Activated CD8-positive, alpha-beta memory T cell treated with anti-CD3 and anti-CD28 coated beads for 24 hours (primary cell): Measurements from ENCODE around the gene GPER1.
A peak's percentile ranks its signal among the peaks of the same experiment; 100 is the strongest.
"Not testable (repeated sequence)": the region's sequence is repeated elsewhere in the genome, so short reads cannot be mapped to it uniquely, and the experiment has no call there.

Source experiments
- DNase-seq: peaks from one replicate; pipeline ENCODE4 v3.0.0-alpha.2; 2020

The GPER1 gene

DNA sequence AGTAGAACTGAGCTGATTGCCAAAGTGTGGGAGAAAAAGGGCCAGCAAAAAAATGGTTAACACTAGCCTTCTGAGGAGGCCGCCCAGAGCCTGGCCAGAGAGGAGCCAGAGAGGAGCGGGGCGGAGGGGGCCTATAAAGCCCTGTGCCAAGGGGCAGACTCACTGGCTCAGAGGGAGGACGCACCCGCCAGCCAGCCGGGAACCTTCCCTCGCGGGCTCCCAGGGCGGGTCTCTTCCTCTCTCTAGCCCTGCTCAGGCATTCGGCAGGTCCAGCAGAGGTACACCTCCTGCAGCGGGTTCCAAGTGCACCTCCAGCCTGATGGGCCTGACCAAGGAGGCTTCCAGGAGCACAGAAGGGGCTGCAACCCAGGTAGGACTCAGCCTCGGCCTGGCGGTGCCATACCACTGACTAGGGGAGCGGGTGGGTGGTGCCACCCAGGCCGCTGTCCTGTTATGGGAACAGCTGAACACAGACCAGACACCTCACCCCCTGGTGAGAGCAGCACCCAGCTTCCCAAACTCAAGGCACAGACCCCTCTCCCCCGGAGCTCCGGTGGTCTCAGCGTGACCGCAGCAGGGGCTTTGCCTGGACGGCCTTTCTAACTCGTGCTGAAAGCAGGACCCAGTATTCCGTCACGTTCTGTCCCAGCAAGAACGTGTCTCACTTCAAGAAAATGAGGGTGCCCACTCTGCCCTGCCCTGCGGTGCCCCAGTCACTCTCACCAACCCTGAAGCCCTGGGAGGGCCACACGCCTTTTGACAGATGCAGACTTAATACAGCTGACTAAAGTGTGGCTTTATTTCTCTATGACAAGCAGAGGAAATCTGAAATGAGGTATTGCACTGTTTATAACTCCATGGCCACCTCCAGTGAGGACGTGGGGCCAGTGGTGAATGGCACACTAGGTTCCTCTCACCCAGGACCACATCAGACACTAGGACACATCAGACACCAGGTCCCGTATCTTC is at the start of gene GPER1:
GPER1 (plus strand) TSS at position 162 of the 969 bp plus-strand sequence. CDS start 3,616 bp downstream, outside the sequence.
- no peak for DNase-seq

DNA sequence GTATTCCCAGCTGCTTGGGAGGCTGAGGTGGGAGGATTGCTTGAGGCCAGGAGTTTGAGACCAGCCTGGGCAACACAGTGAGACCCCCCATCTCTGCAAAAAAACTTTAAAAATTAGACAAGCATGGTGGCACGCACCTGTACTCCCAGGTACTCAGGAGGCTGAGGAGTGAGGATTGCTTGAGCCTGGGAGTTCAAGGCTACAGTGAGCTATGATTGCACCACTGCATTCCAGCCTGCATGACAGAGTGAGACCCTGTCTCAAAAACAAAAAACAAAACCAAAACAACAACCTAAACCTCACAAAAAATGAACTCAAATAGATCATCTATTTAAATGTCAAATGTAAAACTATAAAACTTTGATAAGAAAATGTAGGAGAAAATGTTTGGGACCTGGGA is 47.7 kb upstream of the GPER1 start:
- not testable (repeated sequence) for DNase-seq

DNA sequence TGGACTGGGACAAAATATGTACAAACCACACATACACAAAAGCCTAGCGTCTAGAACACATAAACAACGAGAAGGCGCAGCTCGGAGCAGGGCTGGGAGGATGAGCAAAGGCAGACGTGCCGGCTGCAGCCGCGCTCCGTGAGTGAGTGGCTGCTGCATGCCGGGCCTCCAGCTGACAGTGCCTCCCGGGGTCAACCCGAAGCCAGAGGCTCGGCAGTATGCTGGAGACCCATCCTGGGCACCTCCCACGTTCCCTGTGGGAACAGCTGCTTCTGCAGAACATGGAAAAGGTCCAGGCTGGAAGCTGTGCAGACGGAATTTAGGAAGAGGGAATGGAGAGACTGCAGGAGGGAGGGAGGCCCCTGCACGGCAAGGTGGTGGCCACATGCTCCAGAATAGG is 47.1 kb upstream of the GPER1 start:
- no peak for DNase-seq

DNA sequence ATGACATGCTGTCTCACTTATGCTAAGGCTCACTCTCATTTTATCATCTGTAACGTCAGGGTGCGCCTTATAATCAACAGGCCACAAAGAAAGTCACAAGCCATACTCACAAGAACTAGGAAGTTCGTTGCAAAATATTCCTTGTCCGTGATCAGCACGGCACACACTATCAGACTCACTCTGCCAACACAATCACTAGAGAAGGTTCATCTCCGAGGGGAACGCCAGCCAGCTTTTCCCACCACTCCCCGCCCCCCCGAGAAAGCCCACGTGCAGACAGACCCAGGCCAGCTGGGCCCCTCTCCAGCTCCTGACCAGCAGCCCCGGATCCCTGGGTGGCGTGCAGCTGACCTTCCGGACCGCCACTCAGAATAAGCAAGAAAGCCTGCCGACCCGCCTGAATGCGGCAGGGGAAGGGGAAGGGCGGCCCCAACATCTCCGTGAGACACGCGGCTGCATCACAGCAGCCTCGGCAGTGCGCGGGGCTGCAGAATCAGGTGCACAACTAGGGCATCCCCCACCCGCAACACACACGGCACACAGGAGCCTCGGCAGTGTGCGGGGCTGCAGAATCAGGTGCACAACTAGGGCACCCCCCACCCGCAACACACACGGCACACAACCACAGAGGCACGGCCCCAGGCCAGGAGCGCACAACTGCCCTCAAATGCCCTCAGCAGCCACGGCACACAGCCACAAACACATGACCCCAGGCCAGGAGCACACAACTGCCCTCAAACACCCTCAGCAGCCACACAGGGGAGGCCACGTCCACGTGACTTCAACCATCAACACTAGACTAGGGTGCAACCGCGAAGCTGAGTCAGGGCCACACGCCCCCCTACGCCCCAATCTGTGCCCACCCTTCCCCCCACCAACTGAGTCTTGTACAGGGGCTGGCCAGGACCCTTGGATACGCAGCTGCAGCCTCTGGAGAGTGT is 46.1 kb upstream of the GPER1 start:
- DNase-seq: no peak

DNA sequence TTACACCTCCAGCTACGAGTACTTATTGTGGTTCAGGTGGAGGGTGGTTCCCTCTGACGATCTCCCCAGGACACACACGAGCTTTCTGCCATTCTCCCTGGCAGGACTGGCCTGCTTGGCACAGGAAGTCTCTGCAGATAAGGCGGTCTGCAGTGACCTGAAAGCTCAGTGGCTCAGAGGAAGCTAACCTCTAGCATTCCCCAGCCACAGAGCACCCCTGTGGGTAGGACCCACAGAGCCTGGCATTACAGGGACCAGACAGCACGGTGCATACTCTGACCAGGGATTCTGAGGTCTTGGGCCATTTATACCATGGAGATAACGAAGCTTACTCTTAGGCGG is 45.5 kb upstream of the GPER1 start:
- DNase-seq: no peak

DNA sequence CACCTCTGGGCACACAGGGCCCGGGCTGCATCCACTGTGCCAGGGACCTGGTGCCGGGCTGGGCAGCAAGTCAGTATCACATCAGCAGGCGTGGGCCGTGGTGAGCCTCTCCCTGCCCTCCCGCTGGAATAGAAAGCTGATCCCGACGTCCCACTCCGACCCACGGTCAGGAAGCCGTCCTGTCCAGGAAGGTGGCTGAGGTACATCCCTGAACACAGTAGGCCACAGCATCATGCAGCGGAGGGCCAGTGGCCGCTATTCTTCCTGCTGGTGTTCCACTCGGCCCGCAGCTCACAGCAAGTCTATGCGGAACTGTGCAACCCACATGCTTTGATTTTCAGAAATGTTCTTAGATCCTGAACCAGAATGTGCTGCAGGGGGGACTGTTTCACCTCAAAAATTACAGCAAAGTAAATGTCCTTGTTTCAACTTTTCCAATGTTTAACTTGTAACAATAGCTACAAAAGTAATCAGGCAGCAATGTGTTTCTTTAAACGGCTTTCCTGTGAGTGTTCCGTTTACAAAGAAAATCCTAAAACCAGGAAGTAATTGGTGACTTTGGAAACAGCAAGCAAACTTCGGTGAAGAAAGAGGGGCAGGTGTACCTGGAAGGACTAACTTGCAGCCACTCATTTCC is 44.2 kb upstream of the GPER1 start:
- no peak for DNase-seq

DNA sequence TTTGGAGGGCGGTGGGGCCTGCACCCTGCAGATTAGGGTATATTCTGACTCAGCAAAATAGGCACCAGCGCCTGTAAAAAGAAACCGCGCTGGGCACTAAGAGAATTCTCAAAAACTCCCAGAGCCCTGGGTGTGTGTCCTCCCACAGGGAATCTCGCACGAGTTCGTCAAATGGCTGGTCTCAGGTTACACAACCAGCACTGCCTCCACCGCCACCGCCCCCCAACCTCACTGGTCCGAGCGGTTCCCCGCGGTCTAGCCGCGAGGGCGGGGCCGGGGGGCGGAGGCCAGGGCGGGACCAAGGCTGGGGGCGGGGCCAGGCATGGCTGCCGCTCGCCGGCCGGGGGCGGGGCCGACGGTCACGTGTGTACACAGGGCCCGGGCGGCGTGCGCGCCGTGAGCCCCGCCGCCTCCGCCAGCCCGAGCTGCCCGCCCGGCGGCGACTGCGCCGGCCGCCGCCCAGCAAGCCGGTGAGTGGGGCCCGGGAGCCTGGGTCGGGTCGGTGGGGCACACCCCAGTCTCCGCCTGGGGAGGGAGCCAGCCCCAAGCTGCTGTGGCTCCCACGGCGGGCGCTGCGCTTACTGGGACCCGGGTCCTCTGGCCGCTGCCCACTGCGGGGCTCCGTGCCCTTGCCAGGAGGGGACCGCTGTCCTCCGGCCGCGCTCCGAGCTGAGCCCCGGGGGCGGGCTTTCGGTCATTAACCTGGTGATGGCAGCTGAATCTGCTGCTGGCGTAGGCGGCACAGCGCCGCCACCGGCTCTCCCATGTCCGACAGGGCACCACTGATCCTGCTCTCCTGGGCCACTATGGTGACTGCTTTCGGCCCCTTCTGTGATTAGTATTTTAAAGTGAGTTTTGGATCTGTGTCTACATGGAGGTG is 43.5 kb upstream of the GPER1 start, which contains the start of gene GPR146:
GPR146 (plus strand) TSS at position 358 of the 880 bp plus-strand sequence. CDS start 12,970 bp downstream, outside the sequence.
- peak; percentile 98 for DNase-seq

DNA sequence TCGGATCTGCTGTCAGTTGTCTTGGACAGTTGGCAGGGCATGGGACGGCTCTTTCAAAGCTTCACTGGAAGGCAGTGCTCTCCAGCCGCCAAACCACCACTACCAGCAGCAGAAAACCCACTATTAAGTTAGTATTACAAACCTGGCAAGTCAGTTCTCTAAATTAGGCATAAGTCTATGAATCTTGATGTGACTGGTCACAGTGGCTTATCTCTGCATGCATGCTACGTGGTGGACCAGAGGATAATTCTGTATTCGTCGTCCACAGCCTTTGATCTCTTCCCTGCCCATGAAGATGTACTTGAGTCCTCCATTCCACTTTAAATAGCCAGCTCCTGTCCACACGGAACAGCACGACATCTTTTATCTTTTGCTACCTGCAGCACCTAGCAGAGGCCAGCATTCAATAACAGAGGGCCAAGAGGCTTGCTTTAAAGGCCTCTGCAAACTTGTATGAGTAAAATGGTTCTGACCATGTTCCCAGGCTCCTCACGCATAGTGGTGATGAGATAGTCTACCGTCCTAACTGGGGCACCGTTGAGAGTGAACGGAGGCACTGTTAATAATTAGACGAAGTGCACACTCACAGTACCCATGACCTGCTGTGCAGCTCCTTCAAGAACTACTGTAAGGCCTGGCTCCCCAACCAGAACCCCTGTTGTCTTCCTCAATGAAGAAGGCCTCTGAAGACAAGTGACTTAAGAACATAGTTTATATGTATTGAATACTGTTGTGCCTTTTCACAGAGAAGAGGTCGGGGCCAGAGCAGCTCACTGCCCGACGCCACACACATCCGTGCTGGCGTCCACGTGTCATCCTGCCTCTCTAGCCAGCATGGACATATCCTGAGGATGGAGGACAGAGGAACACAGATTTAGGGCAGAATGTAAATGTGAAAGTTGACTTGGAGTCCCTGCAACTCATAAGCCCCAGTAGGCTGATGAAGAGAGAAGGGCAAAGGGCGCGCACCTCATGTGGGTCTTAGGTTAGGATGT is 42.5 kb upstream of the GPER1 start:
- DNase-seq: no peak

DNA sequence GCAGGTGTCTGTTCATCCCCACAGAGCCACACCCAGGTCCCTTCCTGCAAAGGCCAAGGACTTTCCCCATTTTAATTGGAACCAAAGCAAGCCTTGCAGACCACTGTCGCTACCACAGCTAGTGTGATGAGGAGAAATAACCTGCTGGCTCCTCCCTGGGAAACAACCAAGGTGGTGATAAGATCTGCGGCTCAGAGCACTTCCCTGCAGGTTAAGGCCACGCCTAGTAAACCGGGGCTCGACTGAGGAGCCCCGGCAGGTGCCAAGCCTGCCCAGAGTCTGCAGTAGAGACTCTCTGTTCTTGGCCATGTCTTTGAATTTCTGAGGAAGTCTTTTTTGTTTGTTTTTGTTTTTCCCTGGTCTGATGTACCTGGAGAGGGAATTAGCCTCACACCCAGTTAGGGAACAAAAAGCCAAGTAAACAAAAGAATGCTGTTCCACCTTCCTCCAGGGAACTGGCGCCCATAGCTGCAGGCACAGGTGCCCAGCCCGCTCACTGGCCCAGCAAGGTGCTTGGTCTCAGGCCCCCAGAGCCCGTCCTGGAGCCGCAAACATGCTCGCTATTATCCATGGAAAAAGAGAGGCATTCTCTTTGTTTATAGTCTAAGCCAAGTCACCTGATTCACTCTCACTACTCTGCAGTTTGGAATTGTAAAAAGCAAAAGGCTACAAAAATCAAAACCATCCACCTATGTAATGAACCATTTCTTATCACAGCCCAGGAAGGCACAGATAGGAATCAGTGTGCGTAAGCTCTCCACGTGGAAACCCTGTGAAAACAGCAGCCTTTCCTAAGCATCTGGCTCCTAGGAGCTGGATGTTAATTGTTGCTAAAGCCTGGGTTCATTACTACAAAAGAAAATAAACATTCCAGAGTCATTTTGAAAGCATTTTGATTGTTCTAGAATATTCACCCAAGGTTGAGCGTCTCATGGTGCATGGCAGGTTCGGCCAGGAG is 40.9 kb upstream of the GPER1 start:
- no peak for DNase-seq

DNA sequence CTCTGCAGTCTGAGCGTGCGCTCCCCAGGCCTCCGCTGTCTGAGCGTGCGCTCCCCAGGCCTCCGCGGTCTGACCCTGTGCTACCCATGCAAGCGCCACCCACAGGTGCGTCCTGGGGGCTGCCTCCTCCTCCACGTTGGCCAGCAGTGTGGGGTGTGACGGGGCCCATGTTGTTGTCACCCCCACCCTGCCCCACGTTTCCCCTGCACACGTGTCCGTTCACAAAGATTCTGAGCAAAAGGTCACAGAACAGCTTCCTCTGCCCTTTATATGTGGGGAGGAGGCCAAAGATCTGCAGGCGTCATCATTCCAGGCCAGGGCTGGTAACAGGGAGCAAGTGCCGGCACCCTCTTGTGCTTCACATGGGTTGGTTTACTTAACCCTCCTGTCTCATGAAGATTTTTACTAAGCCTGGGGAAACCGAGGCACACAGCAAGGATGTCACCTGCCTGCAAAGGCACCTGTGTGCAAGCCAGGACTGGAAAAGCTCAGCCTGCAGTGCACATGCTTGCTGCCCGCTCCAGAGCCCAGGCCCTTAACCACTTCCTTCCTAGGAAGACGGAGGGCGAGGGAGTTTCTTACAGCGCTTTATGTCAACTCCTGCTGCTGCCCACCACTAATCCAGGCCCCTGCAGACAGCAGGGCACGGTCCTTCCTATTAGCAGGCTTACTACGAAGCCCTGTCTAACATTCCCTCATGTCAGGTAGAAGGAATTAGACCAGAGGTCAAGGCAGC is 38.7 kb upstream of the GPER1 start:
- no peak for DNase-seq

DNA sequence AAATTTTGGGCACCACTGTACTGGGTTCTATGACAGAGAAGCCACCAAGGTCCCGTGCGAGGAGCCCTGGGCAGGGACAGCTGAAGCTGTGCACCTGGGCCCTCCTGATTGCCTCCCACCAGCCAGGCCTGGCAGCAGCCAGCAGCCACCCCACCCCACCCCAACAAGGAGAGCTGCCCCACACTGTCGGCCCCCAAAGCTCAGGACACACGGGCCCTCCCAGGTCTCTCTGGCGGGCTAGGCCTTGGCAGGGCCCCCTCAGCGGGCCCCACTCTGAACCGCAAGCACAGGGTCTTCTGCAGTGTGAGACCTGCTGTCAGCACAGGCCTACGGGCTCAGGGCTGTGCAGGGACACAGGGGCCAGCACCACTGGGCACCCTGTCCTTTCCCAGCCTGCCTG is 38.1 kb upstream of the GPER1 start:
- no peak for DNase-seq

DNA sequence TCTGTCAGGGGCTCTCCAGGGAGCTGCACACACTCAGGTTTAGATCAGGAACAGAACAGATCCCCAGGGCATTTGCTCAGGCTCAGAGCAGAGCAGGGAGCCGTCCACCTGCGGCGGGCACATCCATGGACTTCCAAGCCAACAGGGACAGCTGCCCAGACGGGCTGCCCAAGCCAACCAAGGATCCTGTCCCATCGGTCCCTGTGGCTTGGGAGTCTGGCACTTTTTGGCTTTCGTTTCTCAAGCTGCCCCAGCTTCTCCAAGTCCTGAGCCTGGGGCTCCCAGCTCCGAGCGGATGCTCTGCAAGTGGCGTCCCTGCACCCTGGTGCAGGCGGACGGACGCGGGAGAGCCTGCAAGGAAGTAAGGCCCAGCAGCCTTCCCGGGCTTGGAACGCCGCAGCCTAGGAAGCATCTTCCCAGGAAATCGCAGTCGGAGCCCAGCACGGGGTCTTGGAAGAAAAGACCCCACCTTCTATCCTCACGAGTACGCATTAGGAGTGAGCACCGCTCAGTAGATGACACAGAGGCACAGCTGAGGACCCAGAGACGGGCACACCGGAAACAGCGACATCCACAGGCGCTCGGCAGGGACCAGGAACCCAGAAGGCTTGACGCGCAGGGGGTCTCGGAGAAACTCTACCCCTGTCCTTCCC is 37.5 kb upstream of the GPER1 start:
- DNase-seq: no peak

DNA sequence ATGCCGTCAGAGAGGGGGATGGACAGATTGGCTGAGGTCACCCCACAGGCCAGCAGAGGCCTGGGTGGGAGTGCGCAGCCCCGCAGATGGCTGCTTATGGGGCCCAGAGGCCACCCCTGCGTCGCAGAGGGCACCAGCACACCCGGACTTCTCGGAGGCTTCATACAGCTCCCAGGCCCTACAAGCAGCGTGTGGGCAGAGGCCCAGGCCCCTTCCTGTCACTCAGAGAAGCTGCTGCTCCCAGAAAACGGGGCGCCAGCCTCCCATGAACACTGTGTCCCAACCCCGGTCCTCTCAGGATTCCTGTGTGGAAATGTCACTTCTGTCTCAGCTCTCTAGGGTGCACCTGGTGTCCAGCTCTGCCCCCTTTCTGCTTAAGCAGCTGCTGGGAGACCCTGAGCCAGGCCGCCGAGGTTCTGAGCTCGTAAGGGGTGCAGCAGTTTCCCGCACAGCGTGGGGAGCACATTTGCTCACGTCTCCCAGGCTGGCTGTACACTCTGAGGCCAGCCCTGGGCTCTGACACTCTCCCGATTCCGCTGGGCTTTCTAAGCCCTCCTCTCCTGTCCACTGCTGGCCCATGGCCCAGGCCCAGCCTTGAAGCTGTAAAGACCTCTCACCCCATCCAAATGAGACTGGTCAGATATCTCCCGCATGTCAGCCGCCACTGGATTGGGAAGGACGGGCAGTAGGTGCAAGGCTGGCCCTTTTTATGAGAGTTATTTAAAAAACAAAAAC is 36.8 kb upstream of the GPER1 start:
- DNase-seq: no peak

DNA sequence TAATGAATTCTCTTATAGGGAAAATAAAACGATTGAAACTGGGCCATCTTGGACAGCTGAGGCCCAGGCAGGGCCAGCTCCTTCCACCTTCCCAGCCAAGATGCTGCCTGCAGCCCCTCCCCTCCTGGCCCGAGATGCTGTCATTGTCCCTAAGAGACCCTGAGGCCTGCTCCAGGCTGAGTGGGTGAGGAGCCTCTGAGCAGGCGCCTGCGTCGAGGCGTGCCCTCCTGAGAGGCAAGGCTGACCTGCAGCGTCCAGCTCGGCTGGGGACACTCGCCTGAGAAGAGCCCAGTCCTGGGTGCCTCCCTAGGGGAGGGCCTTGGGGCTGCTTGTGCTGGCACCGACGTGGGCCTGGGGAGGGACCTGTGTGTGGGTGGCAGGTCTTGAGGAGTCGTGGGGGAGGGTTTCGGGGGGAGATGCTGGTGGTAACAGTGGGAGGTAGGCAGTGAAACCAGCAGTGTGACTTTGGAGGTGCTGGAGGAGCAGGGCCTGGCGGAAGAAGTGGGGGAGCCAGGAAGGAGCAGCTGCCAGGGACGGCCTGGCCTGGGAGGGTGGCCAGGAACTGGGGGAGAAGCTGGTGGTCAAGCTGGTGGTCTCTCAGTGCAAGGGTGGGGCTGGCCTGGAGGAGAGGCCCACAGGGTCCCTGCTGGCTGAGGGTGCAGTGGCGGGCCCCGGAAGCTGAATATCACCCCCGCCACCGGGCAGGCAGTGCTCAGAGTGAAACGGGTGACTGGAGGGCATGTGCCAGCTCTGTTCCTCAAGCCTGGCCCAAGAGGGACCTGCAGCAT is 35.7 kb upstream of the GPER1 start:
- DNase-seq: no peak

DNA sequence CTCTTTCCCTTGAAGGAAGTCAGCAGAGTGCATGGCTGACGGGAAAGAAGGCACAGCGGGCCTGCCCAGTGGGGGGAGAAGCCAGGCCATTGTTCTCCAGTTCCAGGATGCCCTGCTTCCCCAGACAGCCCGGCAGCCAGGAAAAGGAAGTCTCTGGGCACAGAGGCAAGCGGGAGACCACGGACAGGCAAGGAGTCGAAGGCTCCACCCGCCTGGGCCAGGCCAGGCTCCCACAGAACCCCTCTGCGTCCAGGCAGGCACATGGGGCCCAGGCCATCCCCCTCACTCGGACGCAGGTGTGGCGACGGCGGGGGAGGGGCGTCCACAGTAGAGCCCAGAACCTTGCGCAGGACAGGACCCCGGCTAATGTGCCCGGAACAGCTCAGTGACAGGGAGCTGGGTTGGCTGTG is 34.9 kb upstream of the GPER1 start:
- no peak for DNase-seq

DNA sequence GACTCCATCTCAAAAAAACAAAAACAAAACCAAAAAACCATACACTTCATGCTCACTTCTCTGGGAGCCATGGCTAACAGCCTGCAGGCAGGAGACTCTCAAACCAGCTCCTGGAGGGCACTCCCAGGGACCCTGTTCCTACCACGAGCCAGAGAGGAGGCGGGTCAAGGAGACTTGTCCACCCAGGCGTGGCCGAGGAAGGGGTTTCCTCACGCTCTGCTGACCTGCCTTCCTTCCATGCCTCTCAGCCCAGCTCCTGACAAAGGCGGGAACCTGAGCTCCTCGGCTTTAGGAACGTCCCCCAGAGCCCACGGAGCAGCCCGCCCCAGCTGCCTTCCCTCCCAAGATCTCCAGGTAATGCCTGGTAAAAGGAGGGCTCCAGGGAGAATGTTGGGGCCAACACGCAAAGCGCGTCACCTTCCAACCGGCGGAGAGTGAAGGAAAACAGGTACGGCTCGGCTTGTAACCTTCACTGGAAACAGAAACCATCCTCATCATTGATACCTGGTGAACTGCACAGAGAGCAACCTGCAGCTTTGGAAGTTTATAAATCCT is 34.0 kb upstream of the GPER1 start:
- no peak for DNase-seq
